SK-N-MC (cell line): ENCODE measurements around the gene PAGR1.
A peak's percentile ranks its signal among the peaks of the same experiment; 100 is the strongest.

Experiments
- DNase-seq: peaks from one replicate; pipeline ENCODE4 v3.0.0-alpha.2; 2011; ENCODE audit warnings: low read depth, low spot score
- H3K27ac ChIP-seq: fragments of 200-600 bp; sonication (generic); 2 replicates; pipeline ENCODE4 v1.5.1; 2016; ENCODE audit warnings: mixed run types
- H3K36me3 ChIP-seq: fragments of 200-600 bp; sonication (generic); 2 replicates; pipeline ENCODE4 v1.6.1; 2017; ENCODE audit warnings: antibody characterized with exemption, low read length, mixed read lengths; ENCODE audit not compliant: insufficient read depth
- H3K4me3 ChIP-seq: fragments of 200-600 bp; sonication (generic); 2 replicates; pipeline ENCODE4 v1.5.1; 2016
- H3K9ac ChIP-seq: fragments of 200-600 bp; sonication (generic); 2 replicates; pipeline ENCODE4 v1.8.0; 2017; ENCODE audit warnings: mixed run types, mixed read lengths; ENCODE audit not compliant: insufficient read length
- H3K9me3 ChIP-seq: fragments of 200-600 bp; sonication (generic); 2 replicates; pipeline ENCODE4 v1.6.1; 2017; ENCODE audit warnings: low read depth, mild to moderate bottlenecking, antibody characterized with exemption, low read length, moderate library complexity, mixed read lengths
- EZH2 ChIP-seq: fragments of 200-600 bp; sonication (generic); IDR thresholded peaks from one replicate; pipeline ENCODE4 v1.6.1; 2017; ENCODE audit warnings: antibody characterized with exemption
- FOXP2 ChIP-seq: optimal IDR thresholded peaks from 2 replicates; pipeline ENCODE3; 2011; ENCODE audit warnings: mild to moderate bottlenecking, moderate library complexity; ENCODE audit not compliant: insufficient read depth; ENCODE audit errors: extremely low read length, control extremely low read depth
- POLR2AphosphoS5 ChIP-seq: IDR thresholded peaks from 2 replicates; pipeline ENCODE4 v1.6.1; 2012; ENCODE audit warnings: mild to moderate bottlenecking, low read depth, low read length, borderline replicate concordance

The PAGR1 gene

GRCh38 chr16:29816694-29817441 lies 916 bp downstream of the PAGR1 start:
- no peak for DNase-seq
- peak overlapping the region; percentile 96 for H3K27ac ChIP-seq
- TF ChIP-seq FOXP2 (no peak), POLR2AphosphoS5 (no peak), EZH2 (no peak)
- peak overlapping the region; percentile 91 for H3K4me3 ChIP-seq
- H3K9me3 ChIP-seq: no peaks in the 10 kb centered on the region
- H3K9ac ChIP-seq: peak overlapping the region; percentile 87
- H3K36me3 ChIP-seq: peaks cover 28% of the 10 kb centered on the region

- no peak for DNase-seq
- TF ChIP-seq EZH2 (no peak), FOXP2 (no peak), POLR2AphosphoS5 (no peak)
- H3K4me3 ChIP-seq: no peak overlapping the region; the same call in 1 of the 2 replicates
- H3K9me3 ChIP-seq: no peaks in the 10 kb centered on the region
- H3K27ac ChIP-seq: no peak overlapping the region
- H3K9ac ChIP-seq: no peak overlapping the region
- H3K36me3 ChIP-seq: peaks cover 28% of the 10 kb centered on the region
Observed at GRCh38 chr16:29818082-29818481, 2.1 kb downstream of the PAGR1 start.

DNA sequence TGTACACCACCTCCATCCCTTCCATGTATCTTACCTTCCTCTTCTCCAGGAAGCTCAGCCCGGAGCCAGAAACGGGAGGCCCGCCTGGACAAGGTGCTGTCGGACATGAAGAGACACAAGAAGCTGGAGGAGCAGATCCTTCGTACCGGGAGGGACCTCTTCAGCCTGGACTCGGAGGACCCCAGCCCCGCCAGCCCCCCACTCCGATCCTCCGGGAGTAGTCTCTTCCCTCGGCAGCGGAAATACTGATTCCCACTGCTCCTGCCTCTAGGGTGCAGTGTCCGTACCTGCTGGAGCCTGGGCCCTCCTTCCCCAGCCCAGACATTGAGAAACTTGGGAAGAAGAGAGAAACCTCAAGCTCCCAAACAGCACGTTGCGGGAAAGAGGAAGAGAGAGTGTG lies 3.6 kb downstream of the PAGR1 start:
- no peak for TF ChIP-seq FOXP2
- no peak for TF ChIP-seq EZH2
- no peak for TF ChIP-seq POLR2AphosphoS5
- peak overlapping the region; percentile 19; the same call in 1 of the 2 replicates for H3K27ac ChIP-seq

DNA sequence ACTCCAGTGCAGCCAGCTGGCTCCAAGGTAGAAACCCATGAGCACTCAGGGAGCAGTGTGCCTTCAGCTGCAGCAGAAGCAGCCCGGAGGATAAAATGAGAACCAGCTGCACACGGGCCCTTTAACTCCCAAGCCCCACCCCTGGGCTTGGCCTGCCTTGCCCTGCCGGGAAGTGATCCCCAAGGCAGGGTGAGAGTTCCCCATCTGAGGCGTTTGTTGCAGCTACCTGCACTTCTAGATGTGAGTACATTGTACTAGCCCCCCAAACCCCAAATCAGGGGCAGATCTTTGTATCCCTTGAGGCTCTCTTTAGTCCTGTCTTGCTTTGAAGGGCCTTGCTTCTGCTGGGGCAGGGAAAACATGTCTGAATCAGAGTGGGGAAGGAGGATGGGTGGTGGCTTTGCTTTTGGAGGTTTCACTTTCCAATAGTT lies 4.3 kb downstream of the PAGR1 start, which contains the start of gene MVP:
Gene MVP, plus strand, starts transcription at position 192 of the 431 bp plus-strand sequence. CDS start 10,088 bp downstream, outside the sequence.
- DNase-seq: no peak
- peak within 1 kb of the TSS; percentile 19 for H3K27ac ChIP-seq

More for the DNA sequence above, 3.6 kb downstream of the PAGR1 start:
- peaks cover 28% of the 10 kb centered on the region for H3K36me3 ChIP-seq
- no peaks in the 10 kb centered on the region for H3K9me3 ChIP-seq
- H3K4me3 ChIP-seq: peak overlapping the region; percentile 74
- no peak for DNase-seq
- peak overlapping the region; percentile 55 for H3K9ac ChIP-seq

DNA sequence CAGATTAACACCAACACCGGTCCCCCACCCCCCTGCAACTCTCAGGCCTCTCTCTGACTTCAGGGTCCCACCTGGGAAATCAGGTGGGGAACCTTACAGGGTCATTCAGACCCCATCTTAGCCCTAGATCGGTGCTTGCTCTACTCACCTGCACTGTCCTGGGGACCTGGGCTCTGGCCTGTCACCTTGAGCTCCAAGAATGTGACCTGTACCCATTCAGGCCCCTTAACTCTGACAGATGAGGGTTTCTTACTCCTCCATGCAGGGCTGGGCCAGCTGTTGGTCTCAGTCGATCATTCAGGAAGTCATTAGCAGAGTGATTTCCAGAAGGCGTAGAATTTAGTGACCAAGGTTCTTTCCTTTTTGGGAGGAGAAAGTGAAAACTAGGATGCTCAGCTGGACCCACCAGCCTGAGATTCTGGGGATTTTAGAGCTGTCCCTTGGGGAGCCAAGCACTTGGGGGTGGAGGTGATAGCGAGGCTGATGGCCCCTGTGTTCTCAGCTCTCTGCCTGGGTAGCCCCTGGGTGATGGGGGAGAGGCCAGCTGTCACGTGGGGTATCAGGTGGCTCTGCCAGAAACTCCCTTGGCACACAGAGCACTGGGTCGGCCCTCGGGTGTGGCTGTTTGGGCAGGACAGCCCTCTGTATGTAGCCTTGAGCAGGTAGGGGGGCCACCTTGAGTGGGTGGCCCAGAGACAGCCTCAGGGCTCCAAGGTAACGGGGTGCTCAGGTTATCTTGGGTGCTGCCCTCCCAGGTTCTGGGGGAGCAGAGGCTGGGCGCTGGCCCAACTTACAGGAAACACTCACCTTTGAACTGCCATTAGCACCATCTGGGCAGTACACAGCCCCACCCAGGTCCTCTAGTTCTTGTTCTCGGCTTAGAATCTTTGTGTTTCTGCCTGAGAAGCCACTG lies 5.0 kb downstream of the PAGR1 start:
- H3K36me3 ChIP-seq: peaks cover 28% of the 10 kb centered on the region
- DNase-seq: no peak

More for the DNA sequence above, 4.3 kb downstream of the PAGR1 start, which contains the start of gene MVP:
- peak; percentile 47; the same call in 1 of the 2 replicates for TF ChIP-seq POLR2AphosphoS5
- TF ChIP-seq EZH2: no peak
- Histone ChIP-seq H3K9ac (peak within 1 kb of the TSS; percentile 55), H3K4me3 (peak within 1 kb of the TSS; percentile 74), H3K36me3 (peaks cover 28% of the 10 kb centered on the region), H3K9me3 (no peaks in the 10 kb centered on the region)

GRCh38 chr16:29821643-29822115 lies 5.7 kb downstream of the PAGR1 start:
- Histone ChIP-seq H3K27ac (peak overlapping the region; percentile 74; the same call in 1 of the 2 replicates), H3K4me3 (no peak overlapping the region), H3K9me3 (no peaks in the 10 kb centered on the region), H3K9ac (peak overlapping the region; percentile 33), H3K36me3 (peaks cover 28% of the 10 kb centered on the region)
- DNase-seq: no peak
- no peak for TF ChIP-seq POLR2AphosphoS5
- no peak for TF ChIP-seq FOXP2
- no peak for TF ChIP-seq EZH2

More for the DNA sequence above, 5.0 kb downstream of the PAGR1 start:
- TF ChIP-seq FOXP2 (no peak), POLR2AphosphoS5 (peak; percentile 25; the same call in 1 of the 2 replicates)
- Histone ChIP-seq H3K27ac (0 out of 2 replicates have a peak overlapping the region, but pooled peaks have one; percentile 74), H3K9ac (peak overlapping the region; percentile 55), H3K4me3 (peak overlapping the region; percentile 74), H3K9me3 (no peaks in the 10 kb centered on the region)

DNA sequence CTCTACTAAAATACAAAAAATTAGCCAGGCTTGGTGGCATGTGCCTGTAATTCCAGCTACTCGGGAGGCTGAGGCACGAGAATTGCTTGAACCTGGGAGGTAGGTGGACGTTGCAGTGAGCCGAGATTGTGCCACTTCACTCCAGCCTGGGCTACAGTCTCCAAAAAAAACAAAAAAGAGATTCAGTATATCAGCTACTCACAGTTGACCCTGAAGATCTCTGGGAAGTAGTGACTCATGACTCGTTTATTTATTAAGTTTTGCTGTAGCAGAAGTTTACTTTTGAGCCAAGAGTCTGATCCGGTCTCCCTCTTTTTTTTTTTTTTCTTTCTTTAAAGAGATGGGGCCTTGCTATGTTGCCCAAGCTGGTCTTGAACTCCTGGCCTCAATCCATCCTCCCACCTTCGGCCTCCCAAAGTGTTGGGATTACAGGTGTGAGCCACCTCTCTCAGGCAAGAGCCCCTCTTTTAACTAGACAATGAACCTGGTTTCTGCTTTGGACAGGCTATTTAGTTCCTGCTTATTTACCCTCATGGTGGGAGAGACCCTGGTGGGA lies 8.7 kb downstream of the PAGR1 start:
- H3K9ac ChIP-seq: no peak overlapping the region

More for the DNA sequence above, 8.7 kb downstream of the PAGR1 start:
- DNase-seq: no peak
- Histone ChIP-seq H3K9me3 (no peaks in the 10 kb centered on the region), H3K27ac (no peak overlapping the region), H3K36me3 (peaks cover 9% of the 10 kb centered on the region; the same call in 1 of the 2 replicates), H3K4me3 (no peak overlapping the region)
- TF ChIP-seq POLR2AphosphoS5 (no peak), EZH2 (no peak), FOXP2 (no peak)
